Right lobe of liver (tissue), 6 donors: ENCODE data around the gene TRAF3. TPM values are rescaled to one million over a fixed set of nuclear protein-coding genes. Genes with fewer than 3 reads are reported as not detected.

Source experiments
- ATAC-seq, 4 donors: fragments of 200-7000 bp; cut with Tn5 transposase; one replicate each; pipeline ENCODE4 v1.9.1; 2020; ENCODE audit warnings: mild to moderate bottlenecking in 4 of 4, moderate library complexity in 4 of 4
- DNase-seq, 3 donors: peaks; one replicate each; pipeline ENCODE4 v3.0.0-alpha.2; 2020
- H3K27ac ChIP-seq, 3 donors: fragments of 200-600 bp; one replicate each; pipeline ENCODE4 v1.8.0; 2022
- H3K27me3 ChIP-seq, 2 donors: fragments of 200-600 bp; one replicate each; pipeline ENCODE4 v1.8.0; 2022
- H3K36me3 ChIP-seq, 4 donors: fragments of 200-600 bp; sonication (generic) in 1 of 4; one replicate each; pipeline versions ENCODE4 v1.5.1 to v1.8.0; 2017 to 2022; ENCODE audit warnings: control low read depth in 1 of 4
- H3K4me1 ChIP-seq, 4 donors: fragments of 200-600 bp; sonication (generic) in 1 of 4; one replicate each; pipeline versions ENCODE4 v1.5.1 to v1.8.0; 2017 to 2022; ENCODE audit warnings: control low read depth in 1 of 4
- H3K4me3 ChIP-seq, 3 donors: fragments of 200-600 bp; one replicate each; pipeline ENCODE4 v1.8.0; 2022
- H3K9me3 ChIP-seq, 4 donors: fragments of 200-600 bp; sonication (generic) in 1 of 4; one replicate each; pipeline versions ENCODE4 v1.5.1 to v1.8.0; 2017 to 2022; ENCODE audit warnings: control low read depth in 1 of 4
- CTCF ChIP-seq, 4 donors: fragments of 200-600 bp in 3 of 4; fragments of 450-650 bp in 1 of 4; IDR thresholded peaks; one replicate each; pipeline versions ENCODE4 v1.5.1 to v1.8.0; 2016 to 2022; ENCODE audit warnings: antibody characterized with exemption in 4 of 4, mild to moderate bottlenecking in 2 of 4
- POLR2A ChIP-seq: fragments of 450-650 bp; IDR thresholded peaks from one replicate; pipeline ENCODE4 v1.6.1; 2017; ENCODE audit warnings: antibody characterized with exemption, mild to moderate bottlenecking
- WGBS: methylation state at CpG from one replicate; pipeline ENCODE4 v1.1.6; 2018; ENCODE audit warnings: low coverage, low lambda C conversion rate; ENCODE audit not compliant: insufficient coverage; ENCODE audit errors: missing lambda C conversion rate; 5-methylcytosine and 5-hydroxymethylcytosine counted together
- intact Hi-C, 2 donors: fragments of 100-400 bp; cut with DNase I; formaldehyde crosslinking; loops; one replicate each; pipeline versions ENCODE4 v1.11.2 to v1.14.1; 2022
- total RNA-seq, 6 experiments: library from RNA; depleted of rRNA in 2 of 6; stranded (reverse); fragments of >200 nt in 2 of 6; fragmentation: NEBNext Ultra II Directional in 3 of 6; extraction: Animal tissue kit (Norgen Biotek cat#: 25700) in 3 of 6; gene quantifications; one replicate each; pipeline versions ENCODE4 v1.1.0 to v1.2.4, GENCODE V29; 2016 to 2023
- donor health status: DM: no; HTN: yes; CAD: no.
- donor health status: DM: no; HTN: no; CAD: no.
- donor health status: DM: no; HTN: no; CAD: no.
- donor health status: DM: no; HTN: yes; CAD: no.
- donor health status: DM: no; HTN: yes; CAD: no.

Gene TRAF3
- total RNA-seq, 6 experiments from 2014 or later, result 5.6 to 10.5 (median 8.3) TPM

- DNase-seq (no peak), ATAC-seq (no peak)
- H3K36me3 ChIP-seq, result peaks cover 0 to 9% (median 4%) of the 10 kb centered on the region in 4 donors
- no CpG with 5 or more reads among the region's 7 CpGs for WGBS
- H3K9me3 ChIP-seq, result no peaks in the 10 kb centered on the region
- intact Hi-C loops, result no loop called here
- no peaks in the 10 kb centered on the region for H3K27me3 ChIP-seq
- no peak overlapping the region for H3K4me3 ChIP-seq
- no peaks in the 10 kb centered on the region for H3K4me1 ChIP-seq
- TF ChIP-seq POLR2A, result no peak
- TF ChIP-seq CTCF (IDR thresholded peaks at IDR 0.05), result no peak
- H3K27ac ChIP-seq, result no peak overlapping the region
These were observed 124.8 kb downstream of the TRAF3 start for GRCh38 chr14:102902086-102902485.

- H3K9me3 ChIP-seq, result no peaks in the 10 kb centered on the region
- no peak overlapping the region for H3K4me3 ChIP-seq
- no peak for ATAC-seq
- H3K36me3 ChIP-seq, result peaks cover 0 to 9% (median 4%) of the 10 kb centered on the region in 4 donors
- no peak overlapping the region for H3K27ac ChIP-seq
- intact Hi-C loops, result no loop called here
- no peaks in the 10 kb centered on the region for H3K4me1 ChIP-seq
- no peak for TF ChIP-seq POLR2A
- TF ChIP-seq CTCF (IDR thresholded peaks at IDR 0.05), result no peak
- H3K27me3 ChIP-seq, result no peaks in the 10 kb centered on the region
- no peak for DNase-seq
- WGBS, result 83% methylated on average over 3 of the region's 12 CpGs
These were observed 125.4 kb downstream of the TRAF3 start for GRCh38 chr14:102902523-102903247.

- no peaks in the 10 kb centered on the region for H3K27me3 ChIP-seq
- no peaks in the 10 kb centered on the region for H3K9me3 ChIP-seq
- H3K4me1 ChIP-seq, result no peaks in the 10 kb centered on the region
- DNase-seq, result no peak
- peaks cover 0 to 9% (median 4%) of the 10 kb centered on the region in 4 donors for H3K36me3 ChIP-seq
- intact Hi-C loops, result no loop called here
- 90% methylated on average over 15 of the region's 29 CpGs for WGBS
- H3K4me3 ChIP-seq, result no peak overlapping the region
- no peak overlapping the region for H3K27ac ChIP-seq
- ATAC-seq, result no peak
- TF ChIP-seq CTCF (IDR thresholded peaks at IDR 0.05), result no peak
- TF ChIP-seq POLR2A, result no peak
These were observed 126.1 kb downstream of the TRAF3 start for GRCh38 chr14:102903248-102903888.

GRCh38 chr14:102903889-102904512, 126.8 kb downstream of the TRAF3 start:
- Histone ChIP-seq H3K27me3 (no peaks in the 10 kb centered on the region), H3K27ac (no peak overlapping the region), H3K9me3 (no peaks in the 10 kb centered on the region), H3K36me3 (peaks cover 0 to 9% (median 4%) of the 10 kb centered on the region in 4 donors), H3K4me1 (no peaks in the 10 kb centered on the region), H3K4me3 (no peak overlapping the region)
- intact Hi-C loops, result no loop called here
- DNase-seq (no peak), ATAC-seq (no peak)
- TF ChIP-seq POLR2A, result no peak
- WGBS, result 89% methylated on average over 5 of the region's 7 CpGs
